HG03469 (cell line): ENCODE results near the gene CSTF3.

Source experiments
- ATAC-seq: cut with Tn5 transposase; IDR thresholded peaks from one replicate; pipeline ENCODE4 v1.9.1; 2021; ENCODE audit warnings: mild to moderate bottlenecking, moderate library complexity, moderate number of reproducible peaks; ENCODE audit not compliant: unreplicated experiment

Gene CSTF3

DNA sequence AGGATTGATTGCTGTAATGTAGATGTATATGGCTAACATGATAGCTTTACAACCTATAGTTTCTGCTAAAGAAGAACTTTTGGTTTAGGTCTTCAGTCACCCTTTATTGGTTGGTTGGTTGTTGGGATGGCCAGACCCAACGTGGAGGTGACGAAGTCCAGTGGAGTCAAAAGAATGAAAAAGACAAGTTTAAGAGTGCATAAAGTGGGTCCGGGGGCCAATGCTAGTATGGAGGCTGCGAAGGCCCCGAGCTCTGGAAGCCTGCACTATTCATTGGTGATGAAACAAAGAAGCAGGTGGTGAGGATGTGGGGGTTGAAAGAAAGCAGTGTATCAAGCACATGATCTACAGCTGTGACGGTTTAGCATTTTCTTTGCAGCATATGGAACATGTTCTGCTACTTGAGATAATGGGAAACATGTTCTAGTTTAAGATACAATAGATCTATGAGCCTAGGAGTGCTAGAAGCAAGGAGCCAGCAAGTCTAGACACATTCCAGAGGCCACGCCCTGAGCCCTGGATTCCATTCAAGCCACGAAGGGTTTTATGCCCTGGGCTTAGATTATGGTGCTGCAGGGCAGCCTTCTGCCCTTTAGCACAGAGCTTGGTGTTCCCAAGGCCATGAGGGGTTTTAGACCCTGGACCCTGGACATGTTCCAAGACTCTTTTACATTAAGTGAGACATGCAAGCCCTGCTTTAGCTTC, 115.6 kb downstream of the CSTF3 start:
- ATAC-seq: no peak

DNA sequence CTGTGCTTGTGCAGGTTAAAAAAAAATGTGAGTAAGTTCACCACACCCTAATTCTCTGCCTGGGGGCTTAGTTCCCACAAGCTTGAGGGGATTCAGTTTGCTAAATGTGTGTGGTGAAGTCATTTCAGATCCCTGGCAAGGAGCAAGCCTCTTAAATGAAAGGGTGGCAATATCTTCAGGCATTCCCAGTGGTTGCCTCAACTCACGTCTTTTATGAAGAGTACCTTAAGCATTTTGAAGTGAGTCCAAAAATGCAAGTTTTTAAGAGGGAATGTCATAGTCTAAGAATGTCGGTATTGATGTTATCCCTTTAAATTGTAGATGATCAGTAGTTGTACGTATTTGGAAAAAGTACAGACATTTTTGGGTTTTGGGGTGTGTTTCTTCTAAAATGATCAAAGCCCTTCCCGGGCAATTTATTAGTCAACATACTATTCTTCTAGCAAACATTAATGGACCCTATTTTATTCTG, 117.0 kb downstream of the CSTF3 start:
- no peak for ATAC-seq

DNA sequence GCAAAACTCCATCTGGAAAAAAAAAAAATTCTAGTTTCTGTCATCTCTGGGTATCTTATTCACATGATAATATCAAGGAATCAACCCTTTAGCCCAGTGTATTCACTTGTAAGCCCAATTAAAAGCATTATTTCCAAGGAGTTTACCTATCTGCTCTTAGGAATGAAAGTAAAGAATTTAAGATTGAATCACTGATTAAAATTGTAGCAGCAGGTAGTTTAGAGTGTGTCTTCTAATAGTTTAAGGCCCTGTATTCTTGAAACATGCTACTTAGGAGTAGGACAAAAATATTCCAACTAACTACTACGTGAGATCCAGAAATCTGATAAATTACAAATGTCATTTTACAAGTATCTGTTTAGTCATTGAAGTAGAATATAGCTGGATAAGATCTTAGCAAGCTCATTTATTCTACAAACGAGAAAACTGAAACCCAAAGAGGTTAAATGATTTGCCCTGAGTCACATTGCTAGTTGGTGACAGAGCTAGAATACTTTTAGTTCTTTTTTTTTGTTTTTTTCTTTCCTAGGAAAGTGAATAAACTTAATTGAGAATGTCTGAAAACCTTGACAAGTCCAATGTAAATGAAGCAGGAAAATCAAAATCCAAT, 118.0 kb downstream of the CSTF3 start:
- no peak for ATAC-seq

DNA sequence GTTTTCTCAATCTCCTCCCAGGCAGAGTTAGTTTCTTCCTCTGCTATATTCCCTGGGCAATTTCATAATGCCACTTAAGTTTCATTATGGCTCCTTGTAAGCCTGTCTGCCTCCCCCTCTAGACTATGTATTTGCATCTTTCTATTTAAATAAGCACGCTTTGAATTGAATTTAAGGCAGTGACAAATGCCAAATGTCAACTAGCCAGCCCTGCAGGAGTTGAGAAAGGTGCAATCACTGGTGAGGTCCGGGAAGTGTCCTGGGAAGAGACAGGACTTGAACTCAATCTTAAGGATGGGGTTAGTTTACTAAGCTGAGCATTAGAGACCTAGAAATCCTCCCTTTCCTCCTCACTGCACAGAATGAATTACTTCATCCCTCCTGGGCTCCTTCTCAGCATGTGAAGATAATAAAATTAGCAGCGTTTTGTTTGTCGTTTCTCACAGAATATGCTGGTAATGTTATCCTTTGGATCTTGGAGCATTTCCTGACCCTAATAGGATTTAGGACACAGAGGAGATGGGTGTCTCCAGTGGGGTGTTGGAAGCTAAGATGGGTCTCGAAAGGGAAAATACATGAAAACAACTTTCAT, 120.3 kb downstream of the CSTF3 start:
- ATAC-seq: no peak

DNA sequence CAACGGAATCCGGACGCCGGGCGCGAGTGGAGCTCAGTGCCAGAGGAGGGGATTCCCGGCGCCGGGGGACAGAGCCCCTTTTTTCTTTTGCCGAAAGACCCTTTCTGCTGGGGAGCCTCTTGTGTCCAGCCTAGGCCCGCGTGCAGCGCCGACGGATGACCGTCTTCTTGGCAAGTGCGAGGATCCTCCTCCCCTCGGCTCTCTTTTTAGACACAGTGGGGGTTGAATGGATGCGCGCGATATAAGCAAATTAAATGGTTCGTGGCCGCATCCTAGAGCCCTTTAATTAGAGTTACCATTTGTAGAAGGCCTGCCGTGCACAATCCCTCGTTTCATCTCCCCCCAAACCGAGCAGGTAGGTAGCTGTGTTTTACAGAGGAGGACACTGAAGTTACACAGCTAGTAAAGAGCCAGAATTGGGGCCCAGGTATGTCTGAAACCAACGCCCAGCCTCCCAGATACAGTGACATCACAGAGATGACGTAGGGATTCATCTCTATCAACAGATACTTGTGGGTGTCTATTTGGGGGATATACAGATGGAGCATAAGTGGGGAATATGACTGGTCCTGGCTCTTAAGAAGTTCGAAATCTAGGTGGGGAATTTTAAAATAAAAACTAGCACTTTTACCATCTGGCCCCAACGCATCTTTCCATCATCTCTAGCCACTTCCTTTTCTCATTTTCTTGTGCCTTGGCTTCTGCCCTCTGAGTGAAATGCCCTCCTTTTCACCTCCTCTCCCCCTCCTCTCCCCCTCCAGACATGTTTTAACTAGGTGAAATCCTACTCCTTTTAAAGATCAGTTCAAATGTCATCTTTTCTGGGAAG, 121.0 kb downstream of the CSTF3 start:
- ATAC-seq: no peak

DNA sequence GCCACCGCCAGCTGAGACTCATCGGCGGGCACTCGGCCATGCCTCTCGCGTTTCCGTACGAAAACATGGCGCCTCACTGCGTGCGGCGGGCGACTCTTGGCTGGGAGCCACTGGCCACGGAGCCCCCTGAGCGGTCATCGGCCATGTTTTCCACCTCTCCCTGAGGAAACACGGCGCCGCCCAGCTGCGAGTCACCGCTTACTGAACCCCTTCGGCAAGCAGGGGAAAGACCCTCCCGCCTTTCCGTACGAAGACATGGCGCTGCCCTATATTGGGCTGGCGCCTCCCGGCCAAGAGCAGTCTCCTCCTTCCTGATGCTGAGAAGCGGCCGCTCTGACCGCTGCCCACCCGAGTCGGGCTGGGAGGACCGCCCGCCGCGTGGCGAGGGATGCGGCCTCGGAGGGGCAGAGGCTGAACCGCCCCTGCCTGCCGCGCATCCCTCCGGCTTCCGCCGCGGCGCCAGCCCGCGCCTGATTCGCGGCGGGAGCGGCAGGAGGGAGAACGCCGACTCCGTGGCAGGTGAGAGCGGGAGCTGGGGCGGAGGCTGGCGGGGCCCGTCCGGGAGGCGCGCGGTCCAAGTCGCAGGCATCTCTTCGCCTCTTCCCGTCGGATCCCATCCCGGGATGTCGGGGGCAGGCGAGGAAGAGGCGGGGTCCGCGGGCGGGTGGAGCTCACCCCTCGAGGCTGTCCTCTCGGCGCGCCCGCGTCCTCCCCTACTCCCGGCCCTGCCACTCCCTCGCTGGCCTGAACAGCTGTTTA, 121.8 kb downstream of the CSTF3 start, which contains the start of gene TCP11L1:
TSS of gene TCP11L1 (plus strand) at position 299 of the 759 bp plus-strand sequence. CDS start 4,202 bp downstream, outside the sequence.
- peak; percentile 67 for ATAC-seq

DNA sequence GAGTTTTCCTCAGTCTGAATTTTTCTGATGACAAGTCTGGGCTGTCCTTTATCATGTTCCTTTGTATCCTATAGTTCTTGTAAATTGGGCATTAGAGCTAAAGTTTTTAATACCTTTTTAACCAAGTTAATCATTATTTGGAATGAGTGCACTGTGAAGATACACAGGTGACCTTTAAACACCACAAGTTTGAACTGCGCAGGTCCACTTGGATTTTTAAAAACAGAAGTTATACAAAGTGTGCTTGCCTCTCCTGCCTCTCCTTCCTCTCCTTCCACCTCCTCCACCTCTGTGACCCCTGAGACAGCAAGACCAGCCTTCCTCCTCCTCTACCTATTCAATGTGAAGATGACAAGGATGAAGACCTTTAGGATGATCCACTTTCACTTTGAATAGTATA, 126.3 kb downstream of the CSTF3 start:
- ATAC-seq: no peak
